Testis (tissue), 3 donors: ENCODE results near the gene INTS4. TPM values are rescaled to one million over a fixed set of nuclear protein-coding genes. Genes with fewer than 3 reads are reported as not detected.
A peak's percentile ranks its signal among the peaks of the same experiment; 100 is the strongest.
"Not testable (repeated sequence)": the region's sequence is repeated elsewhere in the genome, so short reads cannot be mapped to it uniquely, and the experiment has no call there.

Source experiments
- DNase-seq: peaks from one replicate; pipeline ENCODE4 v3.0.0-alpha.2; 2019
- H3K27ac ChIP-seq, 2 donors: fragments of 200-600 bp; sonication (generic); one replicate each; pipeline ENCODE4 v1.5.1; 2019
- H3K27me3 ChIP-seq: fragments of 200-600 bp; sonication (generic); one replicate; pipeline ENCODE4 v1.5.1; 2019
- H3K36me3 ChIP-seq: fragments of 200-600 bp; sonication (generic); one replicate; pipeline ENCODE4 v1.5.1; 2017; ENCODE audit warnings: low read depth; ENCODE audit errors: missing control alignments
- H3K4me1 ChIP-seq: fragments of 200-600 bp; sonication (generic); one replicate; pipeline ENCODE4 v1.5.1; 2019
- H3K4me3 ChIP-seq, 2 donors: fragments of 200-600 bp; sonication (generic); one replicate each; pipeline ENCODE4 v1.5.1; 2017 to 2019
- H3K9me3 ChIP-seq: fragments of 200-600 bp; sonication (generic); one replicate; pipeline ENCODE4 v1.5.1; 2017
- POLR2A ChIP-seq: fragments of 450-650 bp; IDR thresholded peaks from one replicate; pipeline ENCODE4 v1.6.1; 2017; ENCODE audit warnings: antibody characterized with exemption, mild to moderate bottlenecking, moderate library complexity
- WGBS, 2 donors: methylation state at CpG; one replicate each; pipeline ENCODE4 v1.1.5; 2018; 5-methylcytosine and 5-hydroxymethylcytosine counted together
- intact Hi-C: fragments of 100-400 bp; cut with DNase I; formaldehyde crosslinking; loops from one replicate; pipeline ENCODE4 v1.15.1; 2023; ENCODE audit warnings: low total_unique reads
- polyA plus RNA-seq: library from polyadenylated mRNA; stranded (reverse); fragments of 350-450 nt; fragmentation: Illumina TruSeq; extraction: RNeasy Lipid Tissue Mini Kit (QIAGEN cat#74804); gene quantifications from one replicate; pipeline ENCODE4 v1.2.3, GENCODE V29; 2014; ENCODE audit warnings: low read depth, low replicate concordance; ENCODE audit not compliant: insufficient read depth
- total RNA-seq, 2 donors: library from RNA; depleted of rRNA; stranded (reverse); fragments of >200 nt; gene quantifications; one replicate each; pipeline ENCODE4 v1.2.3, GENCODE V29; 2016
- TF ChIP-seq, protein P1 (sequence below), 3 experiments: fragments of 450-650 bp in 2 of 3; fragments of 200-600 bp in 1 of 3; sonication (generic) in 1 of 3; IDR thresholded peaks; one replicate each; pipeline ENCODE4 v1.5.1; 2016 to 2019; ENCODE audit warnings: antibody characterized with exemption in 3 of 3, mild to moderate bottlenecking in 2 of 3, moderate library complexity in 1 of 3

INTS4 gene
- total and polyA plus RNA-seq, 3 donors from 2014 or later: 20.2 to 48.2 (median 37.4) TPM

DNA sequence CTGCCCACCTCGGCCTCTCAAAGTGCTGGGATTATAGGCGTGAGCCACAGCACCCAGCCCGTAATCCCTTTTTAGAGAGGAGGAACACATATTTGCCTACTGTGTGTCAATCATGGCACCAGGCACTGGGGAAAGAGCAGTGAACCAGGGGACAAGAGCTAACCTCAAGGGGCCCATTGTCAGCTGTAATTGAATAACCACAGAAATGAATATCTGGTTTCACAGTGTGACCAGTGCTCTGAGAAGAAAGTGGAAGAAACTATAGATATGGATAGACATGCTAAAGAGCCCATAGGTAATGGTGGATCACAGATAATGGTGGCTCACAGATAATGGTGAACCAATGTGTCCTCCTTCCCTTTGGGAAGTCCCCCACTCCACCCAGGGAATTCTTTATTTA lies 37.2 kb upstream of the INTS4 start:
- DNase-seq: no peak
- intact Hi-C loops: no loop called here
- 95 to 100% methylated on average over 3 of the region's 3 CpGs for WGBS, 2 donors

DNA sequence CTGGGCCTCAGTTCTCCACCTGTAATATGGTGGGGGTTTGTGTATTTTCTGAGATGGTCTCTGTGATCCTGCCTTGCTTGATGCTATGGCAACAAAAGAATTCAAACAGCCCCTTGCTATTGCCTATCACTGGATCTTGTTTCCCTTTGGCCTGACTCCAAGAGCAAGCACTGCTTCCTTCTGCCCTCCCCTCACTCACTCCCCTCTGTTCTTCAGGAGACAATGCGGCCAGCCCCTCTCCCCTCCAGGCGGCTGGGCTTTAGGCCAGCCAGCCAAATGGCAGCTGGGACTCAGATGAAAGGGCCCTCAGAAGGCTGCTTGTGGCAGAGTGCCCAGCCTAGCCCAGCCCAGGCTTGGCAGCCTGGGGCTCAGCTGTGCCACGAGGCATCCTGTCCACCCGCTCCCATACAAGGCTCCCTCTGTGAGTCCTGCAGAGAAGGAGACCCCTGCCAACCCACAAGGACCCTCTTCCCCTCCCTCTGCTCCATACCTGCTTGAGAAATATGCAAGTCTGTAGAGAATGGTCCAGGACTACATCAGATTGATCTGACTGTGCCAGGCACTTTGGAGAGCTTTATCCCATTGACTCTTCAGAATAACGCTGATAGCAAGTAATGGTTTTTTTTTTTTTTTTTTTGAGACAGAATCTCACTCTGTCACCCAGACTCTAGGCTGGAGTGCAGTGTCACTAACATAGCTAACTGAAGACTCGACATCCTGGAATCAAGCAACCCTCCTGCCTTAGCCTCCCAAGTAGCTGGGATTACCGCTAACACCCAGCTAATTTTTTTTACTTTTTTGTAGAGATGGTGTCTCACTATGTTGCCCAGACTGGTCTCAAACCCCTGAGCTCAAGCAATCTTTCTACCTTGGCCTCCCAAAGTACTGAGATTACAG lies 36.2 kb upstream of the INTS4 start:
- intact Hi-C loops: no loop called here
- DNase-seq: peak; percentile 78
- WGBS, 2 donors: 46 to 50% methylated on average over 7 of the region's 7 CpGs

More for the DNA sequence above, 37.2 kb upstream of the INTS4 start:
- no peaks in the 10 kb centered on the region for H3K9me3 ChIP-seq
- peaks cover 7% of the 10 kb centered on the region for H3K4me1 ChIP-seq
- no peaks in the 10 kb centered on the region for H3K27me3 ChIP-seq
- no peaks in the 10 kb centered on the region for H3K36me3 ChIP-seq
- no peak overlapping the region for H3K4me3 ChIP-seq
- H3K27ac ChIP-seq: no peak overlapping the region
- TF ChIP-seq POLR2A: no peak

DNA sequence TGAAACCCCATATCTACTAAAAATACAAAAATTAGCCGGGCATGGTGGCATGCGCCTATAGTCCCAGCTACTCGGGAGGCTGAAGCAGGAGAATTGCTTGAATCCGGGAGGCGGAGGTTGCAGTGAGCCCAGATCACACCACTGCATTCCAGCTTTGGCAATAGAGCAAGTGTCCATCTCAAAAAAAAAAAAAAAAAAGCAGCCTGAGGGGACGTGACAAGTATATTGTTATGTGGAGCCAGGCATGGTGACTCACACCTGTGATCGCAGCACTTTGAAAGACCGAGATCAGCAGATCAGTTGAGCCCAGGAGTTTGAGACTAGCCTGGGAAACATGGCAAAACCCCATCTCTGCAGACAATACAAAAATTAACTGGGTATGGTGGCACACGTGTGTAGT lies 34.0 kb upstream of the INTS4 start:
- H3K27ac ChIP-seq, H3K36me3 ChIP-seq, H3K9me3 ChIP-seq, H3K4me1 ChIP-seq, intact Hi-C loops, DNase-seq, H3K27me3 ChIP-seq, H3K4me3 ChIP-seq: not testable (repeated sequence)
- 87 to 89% methylated on average over 7 to 9 of the region's 9 CpGs for WGBS, 2 donors

More for the DNA sequence above, 36.2 kb upstream of the INTS4 start:
- no peaks in the 10 kb centered on the region for H3K27me3 ChIP-seq
- no peak overlapping the region for H3K4me3 ChIP-seq
- H3K9me3 ChIP-seq: no peaks in the 10 kb centered on the region
- H3K36me3 ChIP-seq: no peaks in the 10 kb centered on the region
- no peak overlapping the region for H3K27ac ChIP-seq
- no peak for TF ChIP-seq POLR2A
- TF ChIP-seq, protein P1, sequence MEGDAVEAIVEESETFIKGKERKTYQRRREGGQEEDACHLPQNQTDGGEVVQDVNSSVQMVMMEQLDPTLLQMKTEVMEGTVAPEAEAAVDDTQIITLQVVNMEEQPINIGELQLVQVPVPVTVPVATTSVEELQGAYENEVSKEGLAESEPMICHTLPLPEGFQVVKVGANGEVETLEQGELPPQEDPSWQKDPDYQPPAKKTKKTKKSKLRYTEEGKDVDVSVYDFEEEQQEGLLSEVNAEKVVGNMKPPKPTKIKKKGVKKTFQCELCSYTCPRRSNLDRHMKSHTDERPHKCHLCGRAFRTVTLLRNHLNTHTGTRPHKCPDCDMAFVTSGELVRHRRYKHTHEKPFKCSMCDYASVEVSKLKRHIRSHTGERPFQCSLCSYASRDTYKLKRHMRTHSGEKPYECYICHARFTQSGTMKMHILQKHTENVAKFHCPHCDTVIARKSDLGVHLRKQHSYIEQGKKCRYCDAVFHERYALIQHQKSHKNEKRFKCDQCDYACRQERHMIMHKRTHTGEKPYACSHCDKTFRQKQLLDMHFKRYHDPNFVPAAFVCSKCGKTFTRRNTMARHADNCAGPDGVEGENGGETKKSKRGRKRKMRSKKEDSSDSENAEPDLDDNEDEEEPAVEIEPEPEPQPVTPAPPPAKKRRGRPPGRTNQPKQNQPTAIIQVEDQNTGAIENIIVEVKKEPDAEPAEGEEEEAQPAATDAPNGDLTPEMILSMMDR (IDR thresholded peaks at IDR 0.05): no peak
- H3K4me1 ChIP-seq: peaks cover 7% of the 10 kb centered on the region

DNA sequence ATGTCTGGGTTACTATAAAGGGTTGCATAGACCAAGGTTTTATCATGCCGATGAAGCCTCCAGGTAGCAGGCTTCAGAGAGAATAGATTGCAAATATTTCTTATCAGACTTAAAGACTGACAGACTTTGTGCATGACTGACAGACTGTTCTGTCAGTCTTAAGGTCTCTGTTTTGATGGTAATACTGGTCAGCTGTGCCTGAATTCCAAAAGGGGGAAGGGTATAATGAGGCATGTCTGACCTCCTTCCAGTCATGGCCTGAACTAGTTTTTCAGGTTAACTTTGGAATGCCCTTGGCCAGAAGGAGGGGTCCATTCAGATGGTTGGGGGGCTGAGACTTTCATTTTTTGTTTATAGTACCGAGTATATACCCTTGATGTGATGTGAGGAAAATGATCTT lies 33.3 kb upstream of the INTS4 start:
- intact Hi-C loops: no loop called here
- 89 to 95% methylated on average over 2 of the region's 2 CpGs for WGBS, 2 donors

DNA sequence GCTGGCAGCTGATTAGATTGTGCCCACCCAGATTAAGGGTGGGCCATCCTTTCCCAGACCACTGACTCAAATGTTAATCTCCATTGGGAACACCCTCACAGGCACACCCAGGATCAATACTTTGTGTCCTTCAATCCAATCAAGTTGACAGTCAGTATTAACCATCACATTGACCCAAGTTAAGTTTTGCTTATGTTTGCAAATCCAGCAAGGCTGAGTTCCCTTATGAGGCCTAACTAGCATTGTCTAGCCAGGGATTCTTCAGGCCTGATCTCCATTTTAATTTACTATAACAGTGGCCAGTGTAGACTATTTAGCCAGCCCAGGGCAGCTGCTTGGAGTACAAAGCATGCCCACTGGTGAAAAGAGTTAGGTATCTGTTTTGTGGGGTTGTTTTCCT lies 30.9 kb upstream of the INTS4 start:
- H3K9me3 ChIP-seq: no peaks in the 10 kb centered on the region
- H3K4me1 ChIP-seq: peaks cover 4% of the 10 kb centered on the region
- H3K4me3 ChIP-seq: no peak overlapping the region
- no peak for DNase-seq
- H3K36me3 ChIP-seq: no peaks in the 10 kb centered on the region
- no peak for TF ChIP-seq POLR2A
- TF ChIP-seq, protein P1 (IDR thresholded peaks at IDR 0.05): no peak
- no peak overlapping the region for H3K27ac ChIP-seq
- no peaks in the 10 kb centered on the region for H3K27me3 ChIP-seq
- intact Hi-C loops: no loop called here

More for the DNA sequence above, 33.3 kb upstream of the INTS4 start:
- no peak for DNase-seq
- Histone ChIP-seq H3K36me3 (no peaks in the 10 kb centered on the region), H3K4me3 (no peak overlapping the region), H3K27ac (no peak overlapping the region), H3K4me1 (peaks cover 7% of the 10 kb centered on the region), H3K9me3 (no peaks in the 10 kb centered on the region), H3K27me3 (no peaks in the 10 kb centered on the region)
- TF ChIP-seq, protein P1 (IDR thresholded peaks at IDR 0.05): no peak
- no peak for TF ChIP-seq POLR2A
